SK-N-SH treated with all-trans-retinoic acid at 6 μM for 48 hours (cell line): ENCODE measurements around the gene NLRP11.

Experiments
- ATAC-seq: fragments of 200-7000 bp; cut with Tn5 transposase; 3 replicates; pipeline ENCODE4 v1.9.1; 2020; ENCODE audit warnings: mild to moderate bottlenecking, moderate library complexity
- ARNTL ChIP-seq: fragments of 450-650 bp; formaldehyde crosslinking; IDR thresholded peaks from 2 replicates; pipeline ENCODE4 v1.5.0; 2020; ENCODE audit warnings: low read depth, mild to moderate bottlenecking, moderate library complexity, borderline replicate concordance
- CREB5 ChIP-seq: fragments of 250-450 bp; sonication (Bioruptor Pico); IDR thresholded peaks from 2 replicates; pipeline ENCODE4 v1.5.1; 2020; ENCODE audit warnings: low read depth, mild to moderate bottlenecking, moderate library complexity
- CSDC2 ChIP-seq: fragments of 250-450 bp; sonication (Bioruptor Pico); IDR thresholded peaks from 2 replicates; pipeline ENCODE4 v1.5.0; 2020; ENCODE audit warnings: mild to moderate bottlenecking, moderate library complexity
- CSRNP3 ChIP-seq: fragments of 250-450 bp; sonication (Bioruptor Pico); IDR thresholded peaks from 2 replicates; pipeline ENCODE4 v1.5.1; 2021; ENCODE audit warnings: mild to moderate bottlenecking, moderate library complexity
- ESRRG ChIP-seq: fragments of 250-450 bp; sonication (Bioruptor Pico); IDR thresholded peaks from 2 replicates; pipeline ENCODE4 v1.6.1; 2021; ENCODE audit warnings: mild to moderate bottlenecking
- GLIS3 ChIP-seq: fragments of 250-450 bp; sonication (Bioruptor Pico); IDR thresholded peaks from 2 replicates; pipeline ENCODE4 v1.5.0; 2020; ENCODE audit warnings: mild to moderate bottlenecking, moderate library complexity
- OSR1 ChIP-seq: fragments of 250-450 bp; sonication (Bioruptor Pico); IDR thresholded peaks from 2 replicates; pipeline ENCODE4 v1.8.0; 2022; ENCODE audit warnings: moderate library complexity, mild to moderate bottlenecking, inconsistent platforms
- PATZ1 ChIP-seq: fragments of 250-450 bp; sonication (Bioruptor Pico); IDR thresholded peaks from 2 replicates; pipeline ENCODE4 v1.8.0; 2020; ENCODE audit warnings: mild to moderate bottlenecking, moderate library complexity, borderline replicate concordance
- POU6F1 ChIP-seq: fragments of 250-450 bp; sonication (Bioruptor Pico); IDR thresholded peaks from 2 replicates; pipeline ENCODE4 v1.8.0; 2021; ENCODE audit warnings: low read depth, mild to moderate bottlenecking, moderate library complexity, borderline replicate concordance
- PPARA ChIP-seq: fragments of 250-450 bp; sonication (Bioruptor Pico); IDR thresholded peaks from 2 replicates; pipeline ENCODE4 v1.5.0; 2020; ENCODE audit warnings: mild to moderate bottlenecking, borderline replicate concordance
- RARB ChIP-seq: fragments of 250-450 bp; sonication (Bioruptor Pico); IDR thresholded peaks from 2 replicates; pipeline ENCODE4 v1.8.0; 2021; ENCODE audit warnings: mild to moderate bottlenecking, moderate library complexity
- SNAI2 ChIP-seq: fragments of 250-450 bp; sonication (Bioruptor Pico); IDR thresholded peaks from 2 replicates; pipeline ENCODE4 v1.5.0; 2020; ENCODE audit warnings: mild to moderate bottlenecking, moderate library complexity
- TCF4 ChIP-seq: fragments of 250-450 bp; sonication (Bioruptor Pico); IDR thresholded peaks from 2 replicates; pipeline ENCODE4 v1.8.0; 2021; ENCODE audit warnings: mild to moderate bottlenecking, moderate library complexity, borderline replicate concordance
- TOX ChIP-seq: fragments of 250-450 bp; sonication (Bioruptor Pico); IDR thresholded peaks from 2 replicates; pipeline ENCODE4 v1.8.0; 2021; ENCODE audit warnings: mild to moderate bottlenecking, moderate library complexity, borderline replicate concordance
- TSHZ2 ChIP-seq: fragments of 250-450 bp; sonication (Bioruptor Pico); IDR thresholded peaks from 2 replicates; pipeline ENCODE4 v1.5.0; 2020; ENCODE audit warnings: mild to moderate bottlenecking, moderate library complexity
- ZC3H10 ChIP-seq: fragments of 250-450 bp; sonication (Bioruptor Pico); IDR thresholded peaks from 2 replicates; pipeline ENCODE4 v1.5.1; 2021; ENCODE audit warnings: mild to moderate bottlenecking, moderate library complexity
- ZNF565 ChIP-seq: fragments of 450-650 bp; formaldehyde crosslinking; conservative IDR thresholded peaks from 2 replicates; pipeline ENCODE4 v1.5.0; 2020; ENCODE audit warnings: low read depth, mild to moderate bottlenecking, moderate library complexity
- ZNF8 ChIP-seq: fragments of 450-650 bp; formaldehyde crosslinking; IDR thresholded peaks from 2 replicates; pipeline ENCODE4 v1.5.0; 2020; ENCODE audit warnings: mild to moderate bottlenecking, moderate library complexity

Gene NLRP11

GRCh38 chr19:55801416-55801815 lies 30.4 kb downstream of the NLRP11 start:
- ATAC-seq, result no peak
- TF ChIP-seq TOX (CRISPR knock-in tag) (no peak), ZC3H10 (CRISPR knock-in tag) (no peak), OSR1 (no peak), ESRRG (CRISPR knock-in tag) (no peak), TSHZ2 (CRISPR knock-in tag) (no peak), CREB5 (CRISPR knock-in tag) (no peak), RARB (CRISPR knock-in tag) (no peak), CSDC2 (no peak), PATZ1 (CRISPR knock-in tag) (no peak), PPARA (CRISPR knock-in tag) (no peak), ZNF8 (no peak), SNAI2 (no peak), GLIS3 (no peak), TCF4 (CRISPR knock-in tag) (no peak), ARNTL (CRISPR knock-in tag) (no peak), ZNF565 (no peak)

- no peak for ATAC-seq
- TF ChIP-seq POU6F1 (no peak), ARNTL (CRISPR knock-in tag) (no peak), TSHZ2 (CRISPR knock-in tag) (no peak), ZNF8 (no peak), CSDC2 (no peak), SNAI2 (no peak), CSRNP3 (no peak), TCF4 (CRISPR knock-in tag) (no peak), OSR1 (no peak), TOX (CRISPR knock-in tag) (no peak), GLIS3 (no peak)
Observed at GRCh38 chr19:55795021-55795420, 36.8 kb downstream of the NLRP11 start.

- no peak for ATAC-seq
- no peak for TF ChIP-seq PPARA (CRISPR knock-in tag)
- no peak for TF ChIP-seq OSR1
Observed at GRCh38 chr19:55781112-55781511, 50.7 kb downstream of the NLRP11 start.
